Measurements from ENCODE around the gene ZRANB2. TPM values are rescaled to one million over a fixed set of nuclear protein-coding genes. Genes with fewer than 3 reads are reported as not detected.

ZRANB2 gene
- total RNA-seq, 2 experiments from 2014 or later: 102 TPM

DNA sequence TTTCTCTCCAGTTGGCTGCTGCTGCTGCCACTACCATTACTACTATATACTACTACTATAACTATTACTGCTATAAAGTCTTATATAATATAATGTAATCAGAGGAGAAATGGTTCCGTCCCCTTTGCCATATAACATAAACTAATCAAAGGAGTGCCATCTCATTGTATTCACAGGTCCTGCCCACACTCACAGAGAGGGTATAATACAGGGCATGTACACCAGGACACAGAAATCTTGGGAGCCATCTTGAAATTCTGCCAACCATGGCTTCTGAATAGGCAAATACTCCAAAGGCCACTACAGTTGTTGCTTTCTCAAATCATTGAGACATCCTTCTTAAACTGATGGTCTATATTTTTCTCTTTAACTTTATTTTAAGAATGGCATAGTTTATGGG lies 6.9 kb upstream of the ZRANB2 start:
- Mint-ChIP-seq H3K4me1 (ENCODE audit: low read depth) (no peaks in the 10 kb centered on the region), H3K36me3 (ENCODE audit: low read depth) (no peaks in the 10 kb centered on the region), H3K9me3 (no peaks in the 10 kb centered on the region), H3K4me3 (no peak overlapping the region), H3K27ac (no peak overlapping the region), H3K27me3 (peaks cover 64% of the 10 kb centered on the region)
- intact Hi-C loops (cut with DNase I, micrococcal nuclease): loop anchor here in 1 of 2 experiments (10.0 kb wide), 1 partner anchor 733 kb away; the partner anchor contains the start of gene ANKRD13C
- POLR2A ChIA-PET: no interaction called here
- Histone ChIP-seq H3K27me3 (ENCODE audit: control insufficient read depth in 1 of 2, insufficient read depth in 2 of 2, low read length in 2 of 2) (peaks cover 12 to 21% of the 10 kb centered on the region in 2 experiments), H3K9me3 (ENCODE audit: control insufficient read depth in 1 of 2, insufficient read depth in 1 of 2, low read length in 2 of 2) (no peaks in the 10 kb centered on the region), H3K36me3 (ENCODE audit: insufficient read depth, low read length) (no peaks in the 10 kb centered on the region), H3K4me3 (ENCODE audit: low read length) (no peak overlapping the region), H3K27ac (ENCODE audit: low read depth in 1 of 2, low read length in 2 of 2) (no peak overlapping the region), H3K4me1 (ENCODE audit: insufficient read depth, low read length) (no peaks in the 10 kb centered on the region)
- ATAC-seq (ENCODE audit: poor library complexity): no peak
- DNase-seq: no peak
- TF ChIP-seq, protein P1, sequence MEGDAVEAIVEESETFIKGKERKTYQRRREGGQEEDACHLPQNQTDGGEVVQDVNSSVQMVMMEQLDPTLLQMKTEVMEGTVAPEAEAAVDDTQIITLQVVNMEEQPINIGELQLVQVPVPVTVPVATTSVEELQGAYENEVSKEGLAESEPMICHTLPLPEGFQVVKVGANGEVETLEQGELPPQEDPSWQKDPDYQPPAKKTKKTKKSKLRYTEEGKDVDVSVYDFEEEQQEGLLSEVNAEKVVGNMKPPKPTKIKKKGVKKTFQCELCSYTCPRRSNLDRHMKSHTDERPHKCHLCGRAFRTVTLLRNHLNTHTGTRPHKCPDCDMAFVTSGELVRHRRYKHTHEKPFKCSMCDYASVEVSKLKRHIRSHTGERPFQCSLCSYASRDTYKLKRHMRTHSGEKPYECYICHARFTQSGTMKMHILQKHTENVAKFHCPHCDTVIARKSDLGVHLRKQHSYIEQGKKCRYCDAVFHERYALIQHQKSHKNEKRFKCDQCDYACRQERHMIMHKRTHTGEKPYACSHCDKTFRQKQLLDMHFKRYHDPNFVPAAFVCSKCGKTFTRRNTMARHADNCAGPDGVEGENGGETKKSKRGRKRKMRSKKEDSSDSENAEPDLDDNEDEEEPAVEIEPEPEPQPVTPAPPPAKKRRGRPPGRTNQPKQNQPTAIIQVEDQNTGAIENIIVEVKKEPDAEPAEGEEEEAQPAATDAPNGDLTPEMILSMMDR (IDR thresholded peaks at IDR 0.05): no peak
- CTCF ChIA-PET: no interaction called here

DNA sequence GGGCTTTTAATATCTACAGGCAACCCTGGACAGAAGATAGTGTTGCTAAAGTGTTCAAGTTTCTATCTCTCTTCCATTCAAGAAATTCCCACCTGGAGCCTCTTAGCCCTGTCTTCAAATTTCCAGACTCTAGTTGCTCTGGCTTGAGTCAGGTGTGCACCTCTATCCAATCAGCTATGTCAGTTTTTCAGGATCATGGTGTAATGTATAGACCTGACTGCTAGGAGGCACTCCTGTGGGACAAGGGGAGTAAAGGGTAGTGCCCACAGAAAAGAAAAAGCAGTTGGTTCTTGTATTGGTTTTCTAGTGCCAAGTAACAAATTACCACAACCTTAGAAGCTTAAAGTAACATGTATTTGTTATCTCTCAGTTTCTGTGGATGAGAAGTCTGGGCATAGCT lies 6.2 kb upstream of the ZRANB2 start:
- no peaks in the 10 kb centered on the region for H3K36me3 ChIP-seq (ENCODE audit: insufficient read depth, low read length)
- CTCF ChIA-PET: no interaction called here
- ATAC-seq (ENCODE audit: poor library complexity) (no peak), DNase-seq (no peak)
- Mint-ChIP-seq H3K27ac (no peak overlapping the region), H3K9me3 (no peaks in the 10 kb centered on the region), H3K36me3 (ENCODE audit: low read depth) (peaks cover under 1% of the 10 kb centered on the region), H3K4me3 (no peak overlapping the region), H3K27me3 (peaks cover 65% of the 10 kb centered on the region), H3K4me1 (ENCODE audit: low read depth) (peaks cover 2% of the 10 kb centered on the region)
- intact Hi-C loops (cut with DNase I, micrococcal nuclease): loop anchor here in 1 of 2 experiments (10.0 kb wide), 1 partner anchor 732 kb away; the partner anchor contains the start of gene ANKRD13C
- no peak overlapping the region for H3K4me3 ChIP-seq (ENCODE audit: low read length)
- no peak overlapping the region for H3K27ac ChIP-seq (ENCODE audit: low read depth in 1 of 2, low read length in 2 of 2)
- TF ChIP-seq, protein P1 (IDR thresholded peaks at IDR 0.05): no peak
- H3K9me3 ChIP-seq (ENCODE audit: control insufficient read depth in 1 of 2, insufficient read depth in 1 of 2, low read length in 2 of 2): no peaks in the 10 kb centered on the region
- no peaks in the 10 kb centered on the region for H3K4me1 ChIP-seq (ENCODE audit: insufficient read depth, low read length)
- POLR2A ChIA-PET: no interaction called here
- peaks cover 12 to 21% of the 10 kb centered on the region in 2 experiments for H3K27me3 ChIP-seq (ENCODE audit: control insufficient read depth in 1 of 2, insufficient read depth in 2 of 2, low read length in 2 of 2)

DNA sequence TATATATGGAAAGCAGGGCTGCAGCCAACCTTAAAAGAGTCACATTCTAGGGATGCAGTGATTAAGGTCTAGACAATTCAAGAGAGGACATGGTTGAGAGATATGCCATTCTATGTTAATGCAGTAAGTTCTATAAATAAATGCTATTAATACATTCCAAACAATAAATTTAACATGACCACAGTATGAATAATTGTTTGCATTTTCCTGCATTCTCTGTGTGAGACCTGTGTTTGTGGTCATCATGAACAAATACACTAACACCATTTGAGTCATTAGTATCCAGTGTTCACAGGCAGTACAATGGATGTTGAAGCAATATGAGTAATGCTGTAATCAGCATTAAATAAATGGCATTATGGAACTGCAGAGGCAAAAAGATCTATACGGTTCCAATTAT lies 5.5 kb upstream of the ZRANB2 start:
- Mint-ChIP-seq H3K27me3 (peaks cover 65% of the 10 kb centered on the region), H3K27ac (no peak overlapping the region), H3K36me3 (ENCODE audit: low read depth) (peaks cover 4% of the 10 kb centered on the region), H3K4me3 (no peak overlapping the region), H3K4me1 (ENCODE audit: low read depth) (peaks cover 9% of the 10 kb centered on the region), H3K9me3 (no peaks in the 10 kb centered on the region)
- no peak for ATAC-seq (ENCODE audit: poor library complexity)
- ChIA-PET CTCF (no interaction called here), POLR2A (no interaction called here)
- H3K4me3 ChIP-seq (ENCODE audit: low read length): no peak overlapping the region
- no peak for DNase-seq
- TF ChIP-seq, protein P1 (IDR thresholded peaks at IDR 0.05): no peak
- peaks cover 5% of the 10 kb centered on the region for H3K4me1 ChIP-seq (ENCODE audit: insufficient read depth, low read length)
- H3K27ac ChIP-seq (ENCODE audit: low read depth in 1 of 2, low read length in 2 of 2): no peak overlapping the region
- no peaks in the 10 kb centered on the region for H3K36me3 ChIP-seq (ENCODE audit: insufficient read depth, low read length)
- no peaks in the 10 kb centered on the region for H3K9me3 ChIP-seq (ENCODE audit: control insufficient read depth in 1 of 2, insufficient read depth in 1 of 2, low read length in 2 of 2)
- peaks cover 12 to 21% of the 10 kb centered on the region in 2 experiments for H3K27me3 ChIP-seq (ENCODE audit: control insufficient read depth in 1 of 2, insufficient read depth in 2 of 2, low read length in 2 of 2)
- intact Hi-C loops (cut with DNase I, micrococcal nuclease): loop anchor here in 1 of 2 experiments (10.0 kb wide), 1 partner anchor 732 kb away; the partner anchor contains the start of gene ANKRD13C

All from CD4-positive, alpha-beta T cell (primary cell).